Neural crest cell (in vitro differentiated cells): Measurements from ENCODE around the gene KAT6B. TPM values are rescaled to one million over a fixed set of nuclear protein-coding genes. Genes with fewer than 3 reads are reported as not detected.

Experiments
- DNase-seq: peaks from one replicate; pipeline ENCODE4 v3.0.0; 2021; ENCODE audit warnings: low read depth, mixed read lengths, low spot score
- H3K27ac Mint-ChIP-seq: one replicate; pipeline ENCODE4 v1.8.0; 2021; ENCODE audit warnings: mild to moderate bottlenecking, mixed read lengths; ENCODE audit not compliant: unreplicated experiment
- H3K27me3 Mint-ChIP-seq: 2 replicates; pipeline ENCODE4 v1.8.0; 2021; ENCODE audit warnings: low read depth, mild to moderate bottlenecking, mixed read lengths
- H3K36me3 Mint-ChIP-seq: 2 replicates; pipeline ENCODE4 v1.8.0; 2021; ENCODE audit warnings: low read depth, mild to moderate bottlenecking, mixed read lengths
- H3K4me1 Mint-ChIP-seq: 2 replicates; pipeline ENCODE4 v1.8.0; 2021; ENCODE audit warnings: mixed read lengths
- H3K4me3 Mint-ChIP-seq: one replicate; pipeline ENCODE4 v1.8.0; 2021; ENCODE audit warnings: mild to moderate bottlenecking, mixed read lengths
- H3K9me3 Mint-ChIP-seq: 2 replicates; pipeline ENCODE4 v1.8.0; 2021; ENCODE audit warnings: mixed read lengths
- CTCF ChIP-seq: fragments of 200-600 bp; sonication (generic); conservative IDR thresholded peaks from 2 replicates; pipeline ENCODE4 v1.5.0; 2021; ENCODE audit warnings: antibody characterized with exemption, mild to moderate bottlenecking
- total RNA-seq: library from RNA; stranded (reverse); gene quantifications from 2 replicates; pipeline ENCODE4 v1.2.1, GENCODE V29; 2021

KAT6B gene
- total RNA-seq, 1 donor from 2014 or later = 34.2 TPM

- Mint-ChIP-seq H3K9me3 (no peaks in the 10 kb centered on the region), H3K4me1 (peaks cover 4% of the 10 kb centered on the region), H3K36me3 (peaks cover 8% of the 10 kb centered on the region), H3K27me3 (no peaks in the 10 kb centered on the region), H3K27ac (no peak overlapping the region), H3K4me3 (no peak overlapping the region)
- TF ChIP-seq CTCF = no peak
- DNase-seq = no peak
These were observed 150.7 kb downstream of the KAT6B start for GRCh38 chr10:74977072-74977471.

GRCh38 chr10:74977913-74978847, 151.8 kb downstream of the KAT6B start:
- DNase-seq = no peak
- H3K27me3 Mint-ChIP-seq = no peaks in the 10 kb centered on the region
- H3K9me3 Mint-ChIP-seq = no peaks in the 10 kb centered on the region
- H3K36me3 Mint-ChIP-seq = peaks cover 10% of the 10 kb centered on the region
- H3K4me1 Mint-ChIP-seq = peaks cover 4% of the 10 kb centered on the region
- H3K4me3 Mint-ChIP-seq = no peak overlapping the region
- H3K27ac Mint-ChIP-seq = no peak overlapping the region
- no peak for TF ChIP-seq CTCF

GRCh38 chr10:74981831-74982633, 155.6 kb downstream of the KAT6B start:
- DNase-seq = no peak
- no peak for TF ChIP-seq CTCF
- no peaks in the 10 kb centered on the region for H3K9me3 Mint-ChIP-seq
- H3K27me3 Mint-ChIP-seq = no peaks in the 10 kb centered on the region
- H3K27ac Mint-ChIP-seq = no peak overlapping the region
- no peak overlapping the region for H3K4me3 Mint-ChIP-seq
- H3K4me1 Mint-ChIP-seq = peaks cover 6% of the 10 kb centered on the region
- H3K36me3 Mint-ChIP-seq = peaks cover 8% of the 10 kb centered on the region

- Mint-ChIP-seq H3K9me3 (no peaks in the 10 kb centered on the region), H3K4me3 (no peak overlapping the region), H3K27ac (no peak overlapping the region), H3K36me3 (peaks cover 8% of the 10 kb centered on the region), H3K27me3 (no peaks in the 10 kb centered on the region), H3K4me1 (peaks cover 6% of the 10 kb centered on the region)
- TF ChIP-seq CTCF = no peak
- DNase-seq = no peak
These were observed 156.2 kb downstream of the KAT6B start for GRCh38 chr10:74982634-74982982.

GRCh38 chr10:74983383-74983782, 157.0 kb downstream of the KAT6B start:
- Mint-ChIP-seq H3K9me3 (no peaks in the 10 kb centered on the region), H3K27ac (no peak overlapping the region), H3K4me3 (no peak overlapping the region), H3K27me3 (no peaks in the 10 kb centered on the region), H3K36me3 (peaks cover 8% of the 10 kb centered on the region), H3K4me1 (peaks cover 6% of the 10 kb centered on the region)
- DNase-seq = no peak
- no peak for TF ChIP-seq CTCF
